Endothelial cell of umbilical vein (primary cell): ENCODE measurements around the gene GPR176. TPM values are rescaled to one million over a fixed set of nuclear protein-coding genes. Genes with fewer than 3 reads are reported as not detected.

Experiments
- BruUV-seq: library from RNA; stranded (reverse); fragments of 400-500 nt; replicated peaks from 2 replicates; lab custom pipeline; 2021; lab: Mats Ljungman, UMichigan
- CTCF ChIA-PET: fragments of 300-600, 350-600 bp; sonication (Branson Sonifier 250); formaldehyde crosslinking; loops from one replicate; lab custom pipeline; 2021; ENCODE audit warnings: antibody characterized with exemption, inconsistent platforms; lab: Charles Lee
- POLR2A ChIA-PET: fragments of 300-600, 350-600 bp; sonication (Branson Sonifier 250); formaldehyde crosslinking; loops from one replicate; lab custom pipeline; 2021; ENCODE audit warnings: antibody characterized with exemption, inconsistent platforms; lab: Charles Lee
- DNase-seq: peaks from one replicate; pipeline ENCODE4 v3.0.0-alpha.2; 2011; ENCODE audit warnings: low read depth, low spot score
- FAIRE-seq: peaks from 2 replicates; lab custom pipeline; 2011; peaks lifted over from hg19 to GRCh38; lab: Jason Lieb, UNC
- H2AFZ ChIP-seq: 2 replicates; pipeline ENCODE4 v1.6.0; 2012; ENCODE audit warnings: low read depth, low read length, control low read depth, inconsistent platforms
- H3K27ac ChIP-seq: 2 replicates; pipeline ENCODE4 v1.5.1; 2011; ENCODE audit warnings: low read depth, mild to moderate bottlenecking, control low read depth, low read length, moderate library complexity; ENCODE audit not compliant: insufficient read depth
- H3K27me3 ChIP-seq, 2 experiments: 2 replicates each; pipeline versions ENCODE4 v1.6.0 to v1.6.1; 2011; ENCODE audit warnings: low read length in 2 of 2, mixed read lengths in 1 of 2; ENCODE audit not compliant: control insufficient read depth in 2 of 2, insufficient read depth in 2 of 2
- H3K36me3 ChIP-seq, 2 experiments: 2 replicates in 1 of 2; 3 replicates in 1 of 2; pipeline ENCODE4 v1.5.1; 2011; ENCODE audit warnings: low read length in 2 of 2, mild to moderate bottlenecking in 1 of 2, moderate library complexity in 1 of 2; ENCODE audit not compliant: control insufficient read depth in 2 of 2, insufficient read depth in 2 of 2; ENCODE audit errors: extremely low read depth in 1 of 2
- H3K4me1 ChIP-seq: 3 replicates; pipeline ENCODE4 v1.5.1; 2011; ENCODE audit warnings: mild to moderate bottlenecking, low read length; ENCODE audit not compliant: control insufficient read depth, insufficient read depth; ENCODE audit errors: extremely low read depth
- H3K4me2 ChIP-seq: 2 replicates; pipeline ENCODE4 v1.6.1; 2011; ENCODE audit warnings: low read length, control low read depth, mixed read lengths; ENCODE audit not compliant: insufficient read depth
- H3K4me3 ChIP-seq, 3 experiments: fragments of 200-600 bp in 1 of 3; sonication (generic), shearing (Covaris generic) in 1 of 3; replicated peaks in 1 of 3; 2 replicates each; pipeline ENCODE4 v1.5.1; 2011 to 2016; ENCODE audit warnings: control low read depth in 3 of 3, low read length in 3 of 3, mild to moderate bottlenecking in 2 of 3, inconsistent platforms in 1 of 3, low read depth in 1 of 3, moderate library complexity in 1 of 3; ENCODE audit not compliant: insufficient read depth in 1 of 3
- H3K79me2 ChIP-seq: 2 replicates; pipeline ENCODE4 v1.6.0; 2012; ENCODE audit warnings: low read length, inconsistent platforms; ENCODE audit not compliant: control insufficient read depth, insufficient read depth
- H3K9ac ChIP-seq: replicated peaks from 2 replicates; pipeline ENCODE3; 2011; ENCODE audit warnings: low read length, control low read depth; ENCODE audit not compliant: insufficient read depth; ENCODE audit errors: extremely low read depth
- H3K9me1 ChIP-seq: replicated peaks from 3 replicates; pipeline ENCODE4 v1.6.0; 2011; ENCODE audit warnings: mild to moderate bottlenecking, low read length; ENCODE audit not compliant: control insufficient read depth, insufficient read depth; ENCODE audit errors: extremely low read depth
- H3K9me3 ChIP-seq: replicated peaks from 2 replicates; pipeline ENCODE4 v1.5.1; 2012; ENCODE audit warnings: low read length, inconsistent platforms; ENCODE audit not compliant: control insufficient read depth, insufficient read depth
- H4K20me1 ChIP-seq: replicated peaks from 2 replicates; pipeline ENCODE3; 2011; ENCODE audit warnings: mild to moderate bottlenecking, low read length; ENCODE audit not compliant: control insufficient read depth, insufficient read depth; ENCODE audit errors: extremely low read depth
- CTCF ChIP-seq, 2 donors: IDR thresholded peaks; 1 replicate in 1 of 2; 2 replicates in 1 of 2; pipeline ENCODE4 v1.5.1; 2011; ENCODE audit warnings: low read length in 2 of 2, mild to moderate bottlenecking in 2 of 2, moderate library complexity in 2 of 2, control low read depth in 1 of 2, inconsistent platforms in 1 of 2, low read depth in 1 of 2; ENCODE audit not compliant: insufficient read depth in 1 of 2; ENCODE audit errors: extremely low read depth in 1 of 2
- EZH2 ChIP-seq: IDR thresholded peaks from 2 replicates; pipeline ENCODE4 v1.6.1; 2012; ENCODE audit warnings: borderline replicate concordance, low read depth, mild to moderate bottlenecking, moderate library complexity, low read length, inconsistent platforms; ENCODE audit not compliant: severe bottlenecking
- FOS ChIP-seq: IDR thresholded peaks from 2 replicates; pipeline ENCODE4 v1.6.1; 2011; ENCODE audit warnings: mild to moderate bottlenecking, low read length, moderate library complexity, borderline replicate concordance; ENCODE audit not compliant: insufficient read depth
- GATA2 ChIP-seq: IDR thresholded peaks from 2 replicates; pipeline ENCODE4 v1.7.0; 2011; ENCODE audit warnings: low read depth, mild to moderate bottlenecking, moderate library complexity, mixed read lengths, low read length; ENCODE audit not compliant: insufficient read length, insufficient read depth
- JUN ChIP-seq: IDR thresholded peaks from 2 replicates; pipeline ENCODE4 v1.6.1; 2011; ENCODE audit warnings: borderline replicate concordance, low read depth; ENCODE audit not compliant: insufficient read length, insufficient read depth
- MAX ChIP-seq: IDR thresholded peaks from 2 replicates; pipeline ENCODE4 v1.6.1; 2011; ENCODE audit not compliant: insufficient read depth, insufficient read length
- MYC ChIP-seq: IDR thresholded peaks from one replicate; pipeline ENCODE4 v1.6.1; 2011; ENCODE audit warnings: mild to moderate bottlenecking, low read depth, low read length
- POLR2A ChIP-seq: IDR thresholded peaks from 2 replicates; pipeline ENCODE4 v1.6.1; 2012; ENCODE audit warnings: low read depth, mild to moderate bottlenecking, control low read depth, low read length
- POLR2AphosphoS5 ChIP-seq: IDR thresholded peaks from 2 replicates; pipeline ENCODE4 v1.6.1; 2012; ENCODE audit warnings: low read depth, mild to moderate bottlenecking, control low read depth, low read length, moderate library complexity; ENCODE audit not compliant: insufficient read depth
- dilution Hi-C: fragments of 300-500 bp; cut with MboI; formaldehyde crosslinking; loops from one replicate; pipeline ENCODE4 v1.15.0; 2019; ENCODE audit warnings: low sequenced_read_pairs; ENCODE audit not compliant: extremely low pct_ligation_motif_present
- intact Hi-C: fragments of 100-400 bp; cut with micrococcal nuclease; formaldehyde crosslinking; loops from one replicate; pipeline ENCODE4 v1.10.0; 2022
- polyA plus RNA-seq, 4 experiments: library from polyadenylated mRNA; depleted of rRNA in 3 of 4; stranded (reverse) in 3 of 4; unstranded in 1 of 4; fragments of >200 nt; gene quantifications; 2 replicates each; pipeline versions ENCODE4 v1.2.1 to v1.2.3, GENCODE V29; 2011 to 2012; ENCODE audit warnings: missing spikeins in 1 of 4
- total RNA-seq: library from RNA; stranded (reverse); gene quantifications from 2 replicates; pipeline ENCODE4 v1.2.3, GENCODE V29; 2021

GPR176 gene
- total and polyA plus RNA-seq, 2 donors (not counting 3 experiments of a cell fraction or from before 2014, with no cell fraction given): 35.3 to 68.7 TPM

GRCh38 chr15:39896846-39897245 is 23.2 kb downstream of the GPR176 start:
- H3K4me2 ChIP-seq: no peak overlapping the region
- POLR2A ChIA-PET: no interaction called here
- dilution Hi-C loops: no loop called here
- no peak for TF ChIP-seq EZH2
- no peak for TF ChIP-seq FOS
- no peak for TF ChIP-seq GATA2
- TF ChIP-seq MYC: no peak
- no peak for TF ChIP-seq MAX
- TF ChIP-seq POLR2AphosphoS5: no peak
- no peak for TF ChIP-seq POLR2A
- no peak for TF ChIP-seq CTCF (IDR thresholded peaks at IDR 0.05; ENCODE audit: extremely low read depth in 1 of 2, insufficient read depth in 1 of 2, low read depth in 1 of 2, low read length in 2 of 2)
- TF ChIP-seq JUN: no peak
- H3K9me1 ChIP-seq: no peaks in the 10 kb centered on the region
- no TSS peak for BruUV-seq
- H4K20me1 ChIP-seq: peaks cover 3% of the 10 kb centered on the region
- no peaks in the 10 kb centered on the region for H3K36me3 ChIP-seq
- H3K9ac ChIP-seq: no peak overlapping the region
- FAIRE-seq (no peak), DNase-seq (no peak)
- peaks cover 9% of the 10 kb centered on the region for H3K79me2 ChIP-seq
- H3K9me3 ChIP-seq: no peaks in the 10 kb centered on the region
- H3K27ac ChIP-seq: no peak overlapping the region
- CTCF ChIA-PET: interaction anchor here (0.9 to 4.2 kb wide), 9 partner anchors 8 to 1197 kb away, joined by 3 to 41 read pairs (median 4); no protein-coding TSS in a partner anchor
- no peak overlapping the region for H2AFZ ChIP-seq
- no peak overlapping the region for H3K4me3 ChIP-seq
- no peaks in the 10 kb centered on the region for H3K27me3 ChIP-seq
- intact Hi-C loops: no loop called here
- H3K4me1 ChIP-seq: peaks cover 4% of the 10 kb centered on the region
